Neural progenitor cell (in vitro differentiated cells): ENCODE measurements around the gene RAPGEF4. TPM values are rescaled to one million over a fixed set of nuclear protein-coding genes. Genes with fewer than 3 reads are reported as not detected.

Source experiments
- DNase-seq: peaks from one replicate; pipeline ENCODE4 v3.0.0-alpha.2; 2016; ENCODE audit warnings: low spot score
- H2AFZ ChIP-seq: fragments of 200-600 bp; sonication (generic); replicated peaks from 2 replicates; pipeline ENCODE4 v1.6.1; 2016; ENCODE audit warnings: antibody characterized with exemption
- H3F3A ChIP-seq: fragments of 200-600 bp; sonication (generic); 2 replicates; pipeline ENCODE4 v1.6.1; 2016; ENCODE audit warnings: antibody characterized with exemption, low read depth
- H3K27ac ChIP-seq: fragments of 200-600 bp; sonication (generic); 2 replicates; pipeline ENCODE4 v1.5.1; 2016; ENCODE audit warnings: mild to moderate bottlenecking
- H3K27me3 ChIP-seq: fragments of 200-600 bp; sonication (generic); 2 replicates; pipeline ENCODE4 v1.6.1; 2016; ENCODE audit warnings: mild to moderate bottlenecking, moderate library complexity
- H3K36me3 ChIP-seq: fragments of 200-600 bp; sonication (generic); 2 replicates; pipeline ENCODE4 v1.5.1; 2016
- H3K4me1 ChIP-seq: fragments of 200-600 bp; sonication (generic); 2 replicates; pipeline ENCODE4 v1.6.1; 2016; ENCODE audit warnings: mixed run types
- H3K4me2 ChIP-seq: fragments of 200-600 bp; sonication (generic); 2 replicates; pipeline ENCODE4 v1.6.1; 2016
- H3K4me3 ChIP-seq: fragments of 200-600 bp; sonication (generic); 2 replicates; pipeline ENCODE4 v1.5.1; 2016
- H3K79me2 ChIP-seq: fragments of 200-600 bp; sonication (generic); 2 replicates; pipeline ENCODE4 v1.6.1; 2016; ENCODE audit warnings: low read depth
- H3K9ac ChIP-seq: fragments of 200-600 bp; sonication (generic); 2 replicates; pipeline ENCODE4 v1.6.1; 2016
- H3K9me3 ChIP-seq: fragments of 200-600 bp; sonication (generic); 2 replicates; pipeline ENCODE4 v1.5.1; 2016; ENCODE audit warnings: low read depth
- H4K20me1 ChIP-seq: fragments of 200-600 bp; sonication (generic); 2 replicates; pipeline ENCODE4 v1.6.1; 2016; ENCODE audit warnings: low read depth
- H3K27ac Mint-ChIP-seq: 3 replicates; pipeline ENCODE4 v1.8.0; 2021; ENCODE audit warnings: mixed read lengths
- H3K27me3 Mint-ChIP-seq: 2 replicates; pipeline ENCODE4 v1.8.0; 2022; ENCODE audit warnings: low read depth, mild to moderate bottlenecking, inconsistent platforms, moderate library complexity, mixed read lengths; ENCODE audit not compliant: insufficient read depth
- H3K36me3 Mint-ChIP-seq: 3 replicates; pipeline ENCODE4 v1.8.0; 2021; ENCODE audit warnings: mixed read lengths
- H3K4me1 Mint-ChIP-seq: 3 replicates; pipeline ENCODE4 v1.8.0; 2021; ENCODE audit warnings: mixed read lengths
- H3K4me3 Mint-ChIP-seq: 3 replicates; pipeline ENCODE4 v1.8.0; 2021; ENCODE audit warnings: mild to moderate bottlenecking, moderate library complexity, mixed read lengths
- H3K9me3 Mint-ChIP-seq: 3 replicates; pipeline ENCODE4 v1.8.0; 2020; ENCODE audit warnings: mixed read lengths
- CTCF ChIP-seq: fragments of 200-600 bp; sonication (generic); IDR thresholded peaks from 2 replicates; pipeline ENCODE4 v1.5.1; 2017; ENCODE audit warnings: antibody characterized with exemption, mild to moderate bottlenecking
- EZH2 ChIP-seq: fragments of 200-600 bp; sonication (generic); IDR thresholded peaks from 2 replicates; pipeline ENCODE4 v1.6.1; 2017; ENCODE audit warnings: antibody characterized with exemption, mild to moderate bottlenecking, moderate library complexity
- EZH2phosphoT487 ChIP-seq: fragments of 200-600 bp; sonication (generic); IDR thresholded peaks from 2 replicates; pipeline ENCODE4 v1.6.1; 2017; ENCODE audit warnings: antibody characterized with exemption
- total RNA-seq: library from RNA; depleted of rRNA; stranded (reverse); fragments of >200 nt; gene quantifications from 2 replicates; pipeline ENCODE4 v1.2.3, GENCODE V29; 2015; ENCODE audit warnings: low replicate concordance

Gene RAPGEF4
- total RNA-seq, 1 donor from 2014 or later, result 1.8 TPM

DNA sequence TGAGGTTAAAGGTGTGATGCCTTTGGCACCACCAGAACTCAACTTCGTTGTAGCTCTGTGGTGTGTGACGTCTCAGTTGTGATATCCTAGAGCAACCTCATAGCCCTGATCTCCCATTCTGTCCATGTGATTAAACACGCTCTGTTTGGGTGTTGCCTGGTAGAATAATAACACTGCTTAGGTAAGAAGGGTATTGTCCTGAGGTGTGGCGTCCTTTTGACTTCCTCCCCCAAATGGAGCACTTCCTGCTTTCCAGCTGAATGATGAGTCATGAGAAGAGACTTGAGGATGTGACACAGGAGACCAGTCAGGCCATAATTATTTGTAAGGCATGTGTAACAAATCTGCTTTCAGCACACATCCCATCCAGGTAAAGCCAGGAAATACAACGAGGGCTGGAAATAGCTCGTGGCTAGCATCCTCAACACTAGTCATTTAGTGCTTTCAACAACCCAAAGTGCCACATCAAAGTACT, 100.7 kb downstream of the RAPGEF4 start:
- Histone ChIP-seq H3K9ac (no peak overlapping the region), H3K4me3 (no peak overlapping the region)

DNA sequence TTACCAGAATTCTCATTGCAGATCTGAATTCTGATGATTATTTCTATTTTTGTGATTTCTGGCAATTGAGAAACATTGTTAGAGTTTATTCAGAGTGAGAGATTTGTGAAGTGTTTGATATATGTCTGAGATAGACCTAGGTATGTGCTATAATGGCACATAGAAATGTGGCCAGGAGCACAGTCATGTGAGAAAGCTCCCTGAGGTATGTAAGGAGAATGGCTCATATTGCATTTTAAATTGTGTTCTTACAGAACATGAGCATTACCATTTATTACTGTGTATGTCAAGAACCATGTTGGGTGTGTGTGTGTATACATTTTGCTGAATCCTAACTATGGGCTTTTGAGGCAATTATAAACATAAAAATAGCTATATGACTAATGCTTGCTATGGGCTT, 101.2 kb downstream of the RAPGEF4 start:
- H3K4me3 Mint-ChIP-seq, result no peak overlapping the region

More for the DNA sequence above, 100.7 kb downstream of the RAPGEF4 start:
- Mint-ChIP-seq H3K27me3 (no peaks in the 10 kb centered on the region), H3K4me1 (peaks cover 12% of the 10 kb centered on the region), H3K4me3 (no peak overlapping the region), H3K36me3 (no peaks in the 10 kb centered on the region), H3K27ac (no peak overlapping the region), H3K9me3 (no peaks in the 10 kb centered on the region)
- no peaks in the 10 kb centered on the region for H3K79me2 ChIP-seq
- H3K4me1 ChIP-seq, result peaks cover 10% of the 10 kb centered on the region
- no peak overlapping the region for H2AFZ ChIP-seq
- no peaks in the 10 kb centered on the region for H3K36me3 ChIP-seq
- no peak for DNase-seq
- H3K27ac ChIP-seq, result no peak overlapping the region
- no peak overlapping the region for H3K4me2 ChIP-seq
- no peaks in the 10 kb centered on the region for H4K20me1 ChIP-seq
- no peaks in the 10 kb centered on the region for H3K27me3 ChIP-seq
- H3K9me3 ChIP-seq, result no peaks in the 10 kb centered on the region
- TF ChIP-seq EZH2phosphoT487 (no peak), EZH2 (no peak), CTCF (no peak)
- H3F3A ChIP-seq, result no peaks in the 10 kb centered on the region

DNA sequence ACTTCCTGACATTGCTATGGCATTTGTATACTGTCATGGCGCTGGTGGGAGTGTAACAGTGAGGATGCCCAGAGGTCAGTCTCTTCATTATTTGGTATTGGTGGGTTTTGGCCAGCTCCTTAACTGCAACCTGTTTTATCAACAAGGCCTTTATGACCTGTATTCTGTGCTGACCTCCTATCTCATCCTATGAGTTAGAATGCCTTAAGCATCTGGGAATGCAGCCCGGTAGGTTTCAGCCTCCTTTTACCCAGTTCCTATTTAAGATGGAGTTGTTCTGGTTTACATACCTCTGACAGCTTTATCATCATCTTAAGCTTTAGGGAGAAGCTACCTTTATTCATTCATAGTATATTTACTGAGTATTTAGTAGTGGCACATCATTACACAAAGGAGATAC, 103.8 kb downstream of the RAPGEF4 start:
- DNase-seq, result no peak

More for the DNA sequence above, 101.2 kb downstream of the RAPGEF4 start:
- H3K27me3 Mint-ChIP-seq, result no peaks in the 10 kb centered on the region
- no peaks in the 10 kb centered on the region for H3K9me3 Mint-ChIP-seq
- Histone ChIP-seq H3K79me2 (no peaks in the 10 kb centered on the region), H2AFZ (no peak overlapping the region), H3K4me2 (no peak overlapping the region), H3K36me3 (no peaks in the 10 kb centered on the region), H3F3A (no peaks in the 10 kb centered on the region), H3K9ac (no peak overlapping the region), H3K4me1 (peaks cover 10% of the 10 kb centered on the region), H3K27ac (no peak overlapping the region), H3K27me3 (no peaks in the 10 kb centered on the region), H3K4me3 (no peak overlapping the region), H3K9me3 (no peaks in the 10 kb centered on the region), H4K20me1 (no peaks in the 10 kb centered on the region)
- DNase-seq, result no peak
- H3K36me3 Mint-ChIP-seq, result no peaks in the 10 kb centered on the region
- H3K4me1 Mint-ChIP-seq, result peaks cover 12% of the 10 kb centered on the region
- H3K27ac Mint-ChIP-seq, result no peak overlapping the region
- no peak for TF ChIP-seq EZH2phosphoT487
- no peak for TF ChIP-seq EZH2
- TF ChIP-seq CTCF, result no peak

More for the DNA sequence above, 103.8 kb downstream of the RAPGEF4 start:
- Mint-ChIP-seq H3K27me3 (no peaks in the 10 kb centered on the region), H3K9me3 (no peaks in the 10 kb centered on the region), H3K4me3 (no peak overlapping the region), H3K27ac (no peak overlapping the region), H3K4me1 (peaks cover 7% of the 10 kb centered on the region), H3K36me3 (no peaks in the 10 kb centered on the region)
- Histone ChIP-seq H3K4me1 (peaks cover 7% of the 10 kb centered on the region), H3K79me2 (no peaks in the 10 kb centered on the region), H3K36me3 (no peaks in the 10 kb centered on the region), H4K20me1 (no peaks in the 10 kb centered on the region), H3F3A (no peaks in the 10 kb centered on the region), H3K4me2 (no peak overlapping the region), H3K9me3 (no peaks in the 10 kb centered on the region), H3K27me3 (no peaks in the 10 kb centered on the region), H3K4me3 (no peak overlapping the region), H3K27ac (no peak overlapping the region), H3K9ac (no peak overlapping the region), H2AFZ (no peak overlapping the region)
- TF ChIP-seq EZH2phosphoT487 (no peak), CTCF (no peak), EZH2 (no peak)
